Epithelial cell of proximal tubule (primary cell): Measurements from ENCODE around the gene NT5DC1. TPM values are rescaled to one million over a fixed set of nuclear protein-coding genes. Genes with fewer than 3 reads are reported as not detected.
A peak's percentile ranks its signal among the peaks of the same experiment; 100 is the strongest.

ENCODE experiments used
- DNase-seq: peaks from one replicate; pipeline ENCODE4 v3.0.0-alpha.2; 2011; ENCODE audit warnings: low read depth
- H3K4me3 ChIP-seq: 2 replicates; pipeline ENCODE4 v1.5.1; 2011; ENCODE audit warnings: low read depth, mild to moderate bottlenecking, low read length
- total RNA-seq: library from RNA; depleted of rRNA; stranded (reverse); fragments of >200 nt; gene quantifications from 2 replicates; pipeline ENCODE4 v1.2.3, GENCODE V29; 2015
- TF ChIP-seq, protein P1 (sequence below): conservative IDR thresholded peaks from 2 replicates; pipeline ENCODE4 v1.5.1; 2012; ENCODE audit warnings: low read depth, mild to moderate bottlenecking, low read length

Gene NT5DC1
- total RNA-seq, 1 donor from 2014 or later = 23.5 TPM

DNA sequence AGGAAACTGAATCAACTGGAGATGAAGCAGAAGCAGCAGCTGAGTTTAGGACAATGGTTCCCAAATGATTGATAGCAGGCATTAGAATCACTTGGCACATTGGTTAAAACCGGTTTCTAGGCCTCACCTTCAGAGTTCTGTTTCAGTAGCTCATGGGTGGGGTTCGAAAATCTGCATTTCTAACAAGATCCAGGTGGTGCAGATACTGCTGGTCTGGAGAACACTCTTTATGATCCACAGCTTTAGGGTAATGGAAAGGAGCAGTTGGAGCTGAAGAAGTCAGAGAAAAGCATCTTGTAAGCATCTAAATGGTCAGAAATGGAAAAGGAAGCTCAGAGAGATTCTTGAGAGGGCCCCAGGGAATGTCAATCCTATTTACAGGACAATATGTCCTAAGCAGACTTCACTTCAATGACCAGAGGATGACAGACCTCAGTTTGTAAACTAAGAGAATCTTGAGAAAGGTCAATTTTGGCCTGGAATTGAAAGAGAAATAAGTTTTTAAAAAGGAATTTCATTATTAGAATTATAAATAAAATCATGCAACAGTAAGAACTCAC is 170.6 kb downstream of the NT5DC1 start:
- TF ChIP-seq, protein P1, sequence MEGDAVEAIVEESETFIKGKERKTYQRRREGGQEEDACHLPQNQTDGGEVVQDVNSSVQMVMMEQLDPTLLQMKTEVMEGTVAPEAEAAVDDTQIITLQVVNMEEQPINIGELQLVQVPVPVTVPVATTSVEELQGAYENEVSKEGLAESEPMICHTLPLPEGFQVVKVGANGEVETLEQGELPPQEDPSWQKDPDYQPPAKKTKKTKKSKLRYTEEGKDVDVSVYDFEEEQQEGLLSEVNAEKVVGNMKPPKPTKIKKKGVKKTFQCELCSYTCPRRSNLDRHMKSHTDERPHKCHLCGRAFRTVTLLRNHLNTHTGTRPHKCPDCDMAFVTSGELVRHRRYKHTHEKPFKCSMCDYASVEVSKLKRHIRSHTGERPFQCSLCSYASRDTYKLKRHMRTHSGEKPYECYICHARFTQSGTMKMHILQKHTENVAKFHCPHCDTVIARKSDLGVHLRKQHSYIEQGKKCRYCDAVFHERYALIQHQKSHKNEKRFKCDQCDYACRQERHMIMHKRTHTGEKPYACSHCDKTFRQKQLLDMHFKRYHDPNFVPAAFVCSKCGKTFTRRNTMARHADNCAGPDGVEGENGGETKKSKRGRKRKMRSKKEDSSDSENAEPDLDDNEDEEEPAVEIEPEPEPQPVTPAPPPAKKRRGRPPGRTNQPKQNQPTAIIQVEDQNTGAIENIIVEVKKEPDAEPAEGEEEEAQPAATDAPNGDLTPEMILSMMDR = no peak
- DNase-seq = no peak
- H3K4me3 ChIP-seq = no peak overlapping the region

DNA sequence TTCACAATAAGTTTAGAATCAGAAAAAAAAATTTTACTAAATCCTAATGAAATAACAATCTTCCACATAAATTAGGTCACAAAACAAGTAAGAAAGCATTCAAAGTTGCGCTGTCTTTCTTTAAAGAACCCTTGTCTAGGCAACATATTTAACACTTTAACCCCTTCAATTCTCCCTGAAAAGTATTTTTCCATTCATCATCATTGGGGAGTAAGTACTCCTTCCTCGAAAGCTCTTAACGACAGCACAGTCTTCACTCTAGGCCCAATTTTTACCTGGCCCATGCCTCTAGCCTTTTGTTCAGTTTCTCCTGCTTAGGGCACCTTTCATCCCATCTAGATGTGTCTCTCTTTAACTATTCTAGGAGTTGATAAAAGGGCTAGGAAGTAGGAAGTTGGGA is 176.5 kb downstream of the NT5DC1 start:
- H3K4me3 ChIP-seq = peak overlapping the region; percentile 90
- TF ChIP-seq, protein P1 = no peak
- no peak for DNase-seq

DNA sequence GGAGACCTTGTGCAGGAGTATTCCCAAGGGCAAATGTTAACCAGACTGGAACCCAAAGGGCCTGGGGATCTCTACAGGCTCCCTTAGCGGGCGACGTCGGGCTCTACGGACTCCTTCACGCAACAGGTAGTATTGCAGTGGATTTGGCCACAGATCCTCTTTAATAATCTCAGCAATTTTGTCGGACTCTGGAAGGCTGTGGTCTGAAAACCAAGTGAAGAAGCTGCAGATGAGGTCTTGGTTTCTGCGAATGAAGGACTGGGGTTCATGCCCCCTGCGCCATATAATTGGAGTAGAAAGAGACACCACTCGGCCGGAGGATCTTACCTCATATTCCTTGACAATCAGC is 177.8 kb downstream of the NT5DC1 start:
- DNase-seq = no peak
- TF ChIP-seq, protein P1 = no peak
- H3K4me3 ChIP-seq = peak overlapping the region; percentile 90

DNA sequence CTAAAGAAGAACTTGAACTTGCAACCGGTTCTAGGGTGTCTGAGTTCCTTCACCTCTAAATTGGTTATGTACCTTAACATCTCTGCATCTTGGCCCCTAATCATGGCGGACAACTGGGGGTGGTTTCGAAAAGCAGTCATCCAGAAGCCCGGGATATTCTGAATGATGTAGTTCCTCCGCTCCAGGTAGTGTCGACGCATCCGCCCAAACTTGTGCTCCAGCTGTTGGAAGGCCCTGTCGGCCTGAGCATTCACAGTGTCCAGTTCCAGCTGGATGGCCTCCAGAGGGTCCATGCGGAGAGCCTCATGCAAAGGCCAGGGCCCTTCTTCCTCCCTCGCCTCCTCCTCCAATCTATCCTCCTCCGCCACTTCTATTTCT is 178.2 kb downstream of the NT5DC1 start:
- TF ChIP-seq, protein P1 = no peak
- peak overlapping the region; percentile 90 for H3K4me3 ChIP-seq
- DNase-seq = no peak

DNA sequence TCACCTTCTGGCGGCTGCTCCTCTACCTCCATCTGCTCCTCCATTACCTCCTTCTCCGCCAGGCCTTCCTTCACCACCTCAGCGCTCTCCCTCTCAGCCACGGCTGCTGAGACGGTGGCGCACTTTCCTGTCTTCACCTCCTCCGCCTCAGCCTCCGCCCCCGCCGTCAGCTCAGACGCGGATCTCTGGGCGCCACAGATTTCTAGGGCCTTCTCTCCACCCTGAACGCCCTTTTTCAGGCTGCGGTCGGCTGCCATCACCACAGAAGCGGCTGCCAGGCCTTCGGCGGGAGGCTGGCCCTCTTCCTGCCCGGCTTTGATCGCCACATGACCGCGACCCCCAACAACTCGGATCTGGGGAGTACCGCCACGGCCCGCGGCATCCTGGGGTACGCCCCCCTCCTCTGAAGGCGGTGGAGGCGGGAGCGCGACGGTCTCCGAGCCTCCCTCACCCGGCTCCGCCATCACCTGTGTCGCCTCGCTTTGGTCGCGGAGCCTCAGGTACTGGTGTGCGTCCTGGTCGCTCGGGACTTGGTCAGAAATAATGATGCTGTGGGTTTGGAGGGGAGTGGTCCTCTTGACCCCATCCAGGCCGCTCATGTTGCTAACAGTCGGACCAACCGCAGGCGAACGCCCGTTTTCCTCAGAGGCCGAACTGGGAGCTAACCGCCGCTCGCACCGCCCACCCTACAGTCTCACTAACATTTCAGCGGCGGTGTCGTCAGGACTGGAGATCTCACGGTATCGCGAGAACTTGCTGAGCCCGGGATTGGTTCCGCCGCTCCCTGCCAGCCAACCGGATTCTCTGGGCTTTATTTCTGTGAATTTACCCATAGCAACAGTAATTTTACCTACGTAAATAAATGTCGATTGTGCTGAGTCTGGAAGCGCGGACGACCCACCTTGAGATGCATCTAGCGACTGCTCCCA is 178.8 kb downstream of the NT5DC1 start, which contains the start of gene TSPYL1:
Gene TSPYL1, minus strand, starts transcription at position 699 of the 929 bp plus-strand sequence. Its CDS starts 100 bp downstream, at position 599.
- peak; percentile 80 for DNase-seq
- H3K4me3 ChIP-seq = peak within 1 kb of the TSS; percentile 90
- TF ChIP-seq, protein P1 = no peak

DNA sequence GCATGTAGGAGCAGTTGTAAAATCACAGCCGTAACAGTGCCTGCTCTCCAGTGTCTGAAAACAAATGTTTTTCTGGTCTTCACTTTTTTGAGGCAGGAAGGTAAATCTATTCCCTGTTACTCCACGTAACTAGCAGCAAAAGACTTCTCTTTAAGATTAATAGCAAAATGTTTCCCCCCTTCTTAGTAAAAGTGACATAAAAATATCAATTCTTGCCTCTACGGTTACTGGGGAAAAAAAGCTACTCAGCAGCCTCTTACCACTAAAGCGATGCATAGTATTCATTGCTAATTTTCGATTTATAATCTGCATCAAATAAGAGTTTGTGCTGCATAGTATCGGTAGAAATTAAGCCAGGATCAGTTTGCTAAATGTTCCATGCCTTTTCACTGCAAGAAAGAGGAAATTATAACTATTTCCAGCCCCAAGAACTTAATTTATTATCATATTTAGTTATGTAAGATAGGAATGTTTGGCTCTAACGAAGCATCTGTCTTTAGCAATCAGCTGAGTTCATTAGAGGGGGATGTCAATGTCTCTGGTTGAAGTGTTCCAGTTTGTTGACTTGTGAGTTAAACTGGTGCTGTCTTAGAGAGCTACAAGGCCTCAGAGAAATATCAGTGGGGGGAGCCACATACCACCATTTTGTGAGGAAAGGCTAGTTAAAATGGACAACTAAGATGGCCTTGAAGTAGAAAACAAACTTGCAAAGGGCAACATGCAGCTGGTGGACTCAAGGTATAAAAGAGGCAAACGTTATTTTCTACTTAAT is 179.7 kb downstream of the NT5DC1 start:
- peak overlapping the region; percentile 90 for H3K4me3 ChIP-seq
- TF ChIP-seq, protein P1 = no peak
- no peak for DNase-seq
